Fibroblast of the aortic adventitia (primary cell): Measurements from ENCODE around the gene PIEZO1. TPM values are rescaled to one million over a fixed set of nuclear protein-coding genes. Genes with fewer than 3 reads are reported as not detected.

Experiments
- DNase-seq: peaks from one replicate; pipeline ENCODE4 v3.0.0-alpha.2; 2010; ENCODE audit warnings: low read depth
- H3K4me3 ChIP-seq: 2 replicates; pipeline ENCODE4 v1.5.1; 2011; ENCODE audit warnings: low read depth, mild to moderate bottlenecking, control low read depth, low read length, moderate library complexity
- CTCF ChIP-seq: IDR thresholded peaks from 2 replicates; pipeline ENCODE4 v1.5.1; 2011; ENCODE audit warnings: mild to moderate bottlenecking, low read length, control low read depth, inconsistent platforms; ENCODE audit not compliant: insufficient read depth
- total RNA-seq: library from RNA; depleted of rRNA; stranded (reverse); fragments of >200 nt; gene quantifications from 2 replicates; pipeline ENCODE4 v1.2.3, GENCODE V29; 2012; ENCODE audit warnings: low replicate concordance

The PIEZO1 gene
- total RNA-seq, 1 donor, result 143 TPM

DNA sequence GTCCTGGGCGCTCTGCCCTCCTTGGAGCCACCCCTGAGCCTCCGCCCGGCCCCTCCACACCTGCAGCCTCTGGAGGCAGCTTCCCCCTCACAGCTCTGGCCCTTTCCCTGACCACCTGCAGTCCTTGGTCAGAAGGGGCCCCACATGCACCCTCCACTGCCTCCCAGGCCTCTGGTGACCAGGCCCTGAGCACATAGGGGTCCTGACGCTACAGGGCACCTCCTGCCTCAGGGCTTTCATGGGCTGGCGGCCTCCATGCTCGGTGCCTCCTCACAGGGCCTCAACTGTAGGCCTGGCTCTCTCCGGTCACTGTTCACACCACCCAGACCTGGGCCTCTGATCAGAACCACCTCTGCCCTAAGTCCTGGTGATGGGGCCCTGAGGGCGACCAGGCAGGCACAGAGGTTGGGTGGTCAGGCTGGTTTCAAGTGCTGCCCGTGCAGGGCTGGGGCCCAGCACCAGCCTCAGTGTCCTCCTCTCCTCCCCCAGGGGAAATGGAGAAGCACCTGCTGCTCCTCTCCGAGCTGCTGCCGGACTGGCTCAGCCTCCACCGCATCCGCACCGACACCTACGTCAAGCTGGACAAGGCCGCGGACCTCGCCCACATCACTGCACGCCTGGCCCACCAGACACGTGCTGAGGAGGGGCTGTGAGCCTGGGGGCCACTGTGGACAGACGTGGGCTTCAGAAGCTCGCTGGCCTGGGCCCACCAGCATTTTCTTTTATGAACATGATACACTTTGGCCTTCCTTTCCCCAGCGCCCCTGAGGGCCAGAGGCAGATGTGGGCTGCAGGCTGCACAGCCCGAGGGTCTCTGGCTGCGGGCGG is 22.8 kb upstream of the PIEZO1 start:
- no peak for TF ChIP-seq CTCF
- no peak overlapping the region for H3K4me3 ChIP-seq
- DNase-seq, result no peak

DNA sequence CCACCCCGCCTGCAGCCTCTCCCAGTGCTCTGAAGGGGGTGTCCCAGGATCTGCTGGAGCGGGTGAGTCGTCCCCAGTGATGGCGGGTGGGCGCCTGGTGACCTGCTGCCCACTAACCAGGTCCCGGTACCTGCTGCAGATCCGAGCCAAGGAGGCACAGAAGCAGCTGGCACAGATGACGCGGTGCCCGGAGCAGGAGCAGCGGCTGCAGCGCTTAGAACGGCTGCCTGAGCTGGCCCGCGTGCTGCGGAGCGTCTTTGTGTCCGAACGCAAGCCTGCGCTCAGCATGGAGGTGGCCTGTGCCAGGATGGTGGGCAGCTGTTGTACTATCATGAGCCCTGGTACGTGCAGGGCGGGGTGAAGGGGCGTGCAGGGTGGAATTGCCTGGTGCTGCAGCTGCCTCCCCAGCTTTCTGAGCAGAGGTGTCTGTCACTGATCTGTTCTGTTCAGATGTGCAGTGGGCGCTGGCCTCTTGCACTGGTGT is 22.2 kb upstream of the PIEZO1 start:
- no peak for TF ChIP-seq CTCF
- H3K4me3 ChIP-seq, result no peak overlapping the region
- DNase-seq, result no peak

DNA sequence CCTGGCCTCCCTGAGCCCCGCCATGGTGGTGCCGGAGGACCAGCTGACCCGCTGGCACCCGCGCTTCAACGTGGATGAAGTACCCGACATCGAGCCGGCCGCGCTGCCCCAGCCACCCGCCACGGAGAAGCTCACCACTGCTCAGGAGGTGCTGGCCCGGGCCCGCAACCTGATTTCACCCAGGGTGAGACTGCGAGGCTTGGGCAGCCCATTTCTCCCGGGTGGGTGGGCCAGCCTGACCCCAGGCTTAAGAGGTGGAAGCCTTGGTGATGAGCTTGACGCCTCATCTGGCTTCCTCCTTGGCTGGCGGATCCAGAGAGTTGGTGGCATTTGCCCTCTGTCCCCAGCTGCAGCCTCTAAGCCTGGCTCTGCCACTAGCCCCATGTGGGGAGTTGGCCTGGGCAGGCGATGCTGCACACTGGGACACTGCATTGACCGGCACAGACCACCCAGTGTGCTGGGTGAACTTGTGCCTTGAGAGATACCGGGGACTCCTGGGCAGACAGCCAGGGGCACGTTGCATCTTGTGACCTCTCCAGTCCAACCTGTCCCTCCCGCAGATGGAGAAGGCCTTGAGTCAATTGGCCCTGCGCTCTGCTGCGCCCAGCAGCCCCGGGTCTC is 21.6 kb upstream of the PIEZO1 start:
- DNase-seq, result no peak
- no peak for TF ChIP-seq CTCF
- no peak overlapping the region for H3K4me3 ChIP-seq

DNA sequence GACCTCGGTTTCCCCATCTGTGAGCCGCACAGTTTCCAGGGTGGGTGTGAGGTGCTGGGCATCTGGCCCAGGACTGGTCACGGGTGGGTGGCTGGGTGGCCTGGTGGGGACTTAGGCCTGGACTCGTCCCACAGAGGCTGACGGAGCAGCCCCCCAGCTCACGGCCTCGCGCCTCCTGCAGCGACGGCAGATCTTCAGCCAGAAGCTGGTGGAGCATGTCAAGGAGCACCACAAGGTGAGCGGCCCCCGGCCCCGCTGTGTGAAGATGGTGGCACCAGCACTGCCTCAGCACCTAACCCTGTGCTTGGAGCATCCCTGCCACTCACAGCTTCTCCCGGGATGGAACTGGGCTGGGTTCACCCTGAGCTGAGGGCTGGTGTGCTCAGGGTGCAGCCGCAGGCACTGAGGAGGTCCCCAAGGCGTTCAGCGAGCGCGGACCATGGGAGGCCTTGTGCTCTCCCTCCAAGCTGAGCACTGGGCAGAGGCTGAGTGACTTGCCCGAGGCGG is 20.9 kb upstream of the PIEZO1 start:
- DNase-seq, result no peak
- no peak for TF ChIP-seq CTCF
- no peak overlapping the region for H3K4me3 ChIP-seq

DNA sequence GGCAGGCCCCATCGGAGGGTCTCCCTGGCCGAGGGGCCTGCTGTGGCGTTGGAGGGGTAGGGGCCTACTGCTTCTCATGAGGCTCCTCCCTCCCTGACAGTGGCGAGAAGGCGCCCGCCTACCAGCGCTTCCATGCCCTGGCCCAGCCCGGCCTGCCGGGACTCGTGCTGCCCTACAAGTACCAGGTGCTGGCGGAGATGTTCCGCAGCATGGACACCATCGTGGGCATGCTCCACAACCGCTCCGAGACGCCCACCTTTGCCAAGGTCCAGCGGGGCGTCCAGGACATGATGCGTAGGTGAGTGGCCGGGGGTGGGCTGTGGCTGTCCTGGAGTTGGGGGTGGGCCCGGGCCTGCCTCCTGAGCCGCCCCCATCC is 20.3 kb upstream of the PIEZO1 start:
- no peak for DNase-seq
- no peak overlapping the region for H3K4me3 ChIP-seq

DNA sequence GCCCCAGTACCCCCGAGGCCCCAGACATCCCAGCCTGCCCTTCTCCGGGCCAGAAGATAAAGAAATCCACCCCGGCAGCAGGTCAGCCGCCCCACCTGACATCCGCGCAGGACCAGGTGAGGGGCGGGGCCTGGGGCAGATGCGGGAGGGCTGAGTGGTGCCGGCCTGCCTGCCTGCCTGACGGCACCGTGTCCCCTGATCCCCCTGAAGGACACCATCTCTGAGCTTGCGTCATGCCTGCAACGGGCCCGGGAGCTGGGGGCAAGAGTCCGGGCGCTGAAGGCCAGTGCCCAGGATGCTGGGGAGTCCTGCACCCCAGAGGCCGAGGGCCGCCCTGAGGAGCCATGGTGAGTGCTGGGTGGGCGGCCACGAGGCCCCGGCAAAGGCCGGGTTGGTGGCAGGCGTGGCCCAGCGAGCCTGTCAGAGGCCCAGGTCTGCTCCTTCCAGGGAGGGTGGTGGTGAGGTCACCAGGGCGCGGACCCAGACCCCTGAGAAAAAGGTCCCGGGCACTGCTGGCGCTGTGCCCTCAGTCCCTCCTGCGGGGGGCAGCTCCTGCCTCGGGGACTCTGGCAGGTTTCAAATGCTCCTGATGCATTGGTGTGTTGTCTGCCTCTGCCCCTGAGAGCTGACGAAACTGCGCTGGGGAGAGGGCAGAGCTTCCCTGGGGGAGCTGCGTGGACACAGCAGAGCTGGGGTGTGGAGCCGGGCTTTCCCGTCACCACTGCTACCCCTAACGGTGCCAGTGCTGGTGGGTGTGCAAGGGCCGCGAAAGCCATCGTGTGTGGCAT is 19.7 kb upstream of the PIEZO1 start:
- H3K4me3 ChIP-seq, result peak overlapping the region; percentile 61
- no peak for DNase-seq
- TF ChIP-seq CTCF, result no peak

More for the DNA sequence above, 20.3 kb upstream of the PIEZO1 start:
- TF ChIP-seq CTCF, result no peak
